Breast epithelium (tissue), 4 donors: ENCODE data around the gene NAGA. TPM values are rescaled to one million over a fixed set of nuclear protein-coding genes. Genes with fewer than 3 reads are reported as not detected.

Experiments
- DNase-seq, 2 donors: peaks; one replicate each; pipeline ENCODE4 v3.0.0-alpha.2; 2019; ENCODE audit warnings: low spot score in 2 of 2
- H3K27ac ChIP-seq, 2 donors: fragments of 200-600 bp; sonication (generic) in 1 of 2; one replicate each; pipeline ENCODE4 v1.5.1; 2016 to 2019; ENCODE audit warnings: mild to moderate bottlenecking in 1 of 2
- H3K27me3 ChIP-seq, 2 donors: fragments of 200-600 bp; sonication (generic) in 1 of 2; one replicate each; pipeline versions ENCODE4 v1.5.1 to v1.6.0; 2017 to 2019; ENCODE audit warnings: control low read depth in 1 of 2, mild to moderate bottlenecking in 1 of 2
- H3K36me3 ChIP-seq: fragments of 200-600 bp; one replicate; pipeline ENCODE4 v1.5.1; 2019
- H3K4me1 ChIP-seq, 2 donors: fragments of 200-600 bp; sonication (generic); one replicate each; pipeline ENCODE4 v1.5.1; 2016 to 2019; ENCODE audit warnings: control low read depth in 1 of 2
- H3K4me3 ChIP-seq, 3 donors: fragments of 200-600 bp; sonication (generic); 1 replicate in 2 of 3; 2 replicates in 1 of 3; pipeline ENCODE4 v1.5.1; 2016 to 2019; ENCODE audit warnings: mild to moderate bottlenecking in 3 of 3, moderate library complexity in 2 of 3
- H3K9me3 ChIP-seq, 2 donors: fragments of 200-600 bp; sonication (generic) in 1 of 2; one replicate each; pipeline ENCODE4 v1.5.1; 2016 to 2019; ENCODE audit warnings: control low read depth in 1 of 2
- POLR2A ChIP-seq: fragments of 450-650 bp; IDR thresholded peaks from one replicate; pipeline ENCODE4 v1.6.1; 2016; ENCODE audit warnings: antibody characterized with exemption, mild to moderate bottlenecking, moderate library complexity
- POLR2AphosphoS5 ChIP-seq, 3 donors: sonication (generic); formaldehyde crosslinking; IDR thresholded peaks; one replicate each; pipeline ENCODE4 v1.6.1; 2017; ENCODE audit warnings: antibody characterized with exemption in 3 of 3
- intact Hi-C: fragments of 100-400 bp; cut with DNase I; formaldehyde crosslinking; loops from one replicate; pipeline ENCODE4 v1.15.1; 2023; ENCODE audit warnings: low total_unique reads
- total RNA-seq, 3 donors: library from RNA; depleted of rRNA; stranded (reverse); fragments of >200 nt; gene quantifications; one replicate each; pipeline ENCODE4 v1.1.0, GENCODE V29; 2016
- TF ChIP-seq, protein P1 (sequence below), 3 donors: fragments of 450-650 bp; IDR thresholded peaks; one replicate each; pipeline ENCODE4 v1.5.1; 2016 to 2017; ENCODE audit warnings: antibody characterized with exemption in 3 of 3, mild to moderate bottlenecking in 3 of 3, moderate library complexity in 3 of 3

Gene NAGA
- total RNA-seq, 3 donors from 2014 or later = 22.9 to 38.9 (median 27.2) TPM

DNA sequence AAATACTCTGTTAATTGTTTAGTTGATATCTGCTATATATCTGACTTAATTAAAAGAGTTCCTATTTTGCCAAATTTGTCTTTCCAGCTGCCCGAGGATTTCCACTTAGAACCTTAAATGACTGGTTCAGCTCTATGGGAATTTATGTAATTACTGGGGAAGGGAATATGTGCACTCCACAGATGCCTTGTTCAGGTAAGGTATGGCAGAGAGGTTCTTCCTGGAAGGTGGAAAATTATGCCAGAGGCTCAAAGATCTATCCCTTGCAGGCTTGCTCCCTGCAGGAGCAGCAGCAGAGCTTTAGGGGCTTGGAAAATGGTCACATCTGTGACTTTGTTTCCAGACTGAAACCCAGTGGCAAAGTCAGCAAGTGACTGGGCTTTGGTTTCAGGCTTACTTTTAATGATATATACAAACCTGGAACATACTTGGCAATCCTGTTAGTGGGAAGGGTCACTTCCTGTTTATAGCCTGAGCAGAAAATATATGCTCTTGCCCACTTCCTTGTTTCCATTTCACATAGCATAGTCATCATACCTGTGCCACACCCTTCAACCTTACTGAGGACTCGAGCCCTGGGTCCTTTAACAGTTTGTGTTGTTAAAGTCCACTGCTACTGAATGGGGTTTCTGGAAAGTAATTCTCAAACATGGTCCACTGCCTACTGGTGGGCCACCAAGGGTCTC is 48.3 kb downstream of the NAGA start:
- TF ChIP-seq, protein P1, sequence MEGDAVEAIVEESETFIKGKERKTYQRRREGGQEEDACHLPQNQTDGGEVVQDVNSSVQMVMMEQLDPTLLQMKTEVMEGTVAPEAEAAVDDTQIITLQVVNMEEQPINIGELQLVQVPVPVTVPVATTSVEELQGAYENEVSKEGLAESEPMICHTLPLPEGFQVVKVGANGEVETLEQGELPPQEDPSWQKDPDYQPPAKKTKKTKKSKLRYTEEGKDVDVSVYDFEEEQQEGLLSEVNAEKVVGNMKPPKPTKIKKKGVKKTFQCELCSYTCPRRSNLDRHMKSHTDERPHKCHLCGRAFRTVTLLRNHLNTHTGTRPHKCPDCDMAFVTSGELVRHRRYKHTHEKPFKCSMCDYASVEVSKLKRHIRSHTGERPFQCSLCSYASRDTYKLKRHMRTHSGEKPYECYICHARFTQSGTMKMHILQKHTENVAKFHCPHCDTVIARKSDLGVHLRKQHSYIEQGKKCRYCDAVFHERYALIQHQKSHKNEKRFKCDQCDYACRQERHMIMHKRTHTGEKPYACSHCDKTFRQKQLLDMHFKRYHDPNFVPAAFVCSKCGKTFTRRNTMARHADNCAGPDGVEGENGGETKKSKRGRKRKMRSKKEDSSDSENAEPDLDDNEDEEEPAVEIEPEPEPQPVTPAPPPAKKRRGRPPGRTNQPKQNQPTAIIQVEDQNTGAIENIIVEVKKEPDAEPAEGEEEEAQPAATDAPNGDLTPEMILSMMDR (IDR thresholded peaks at IDR 0.05) = no peak
- no peak for TF ChIP-seq POLR2A
- no peak for TF ChIP-seq POLR2AphosphoS5 (IDR thresholded peaks at IDR 0.05)
- no peaks in the 10 kb centered on the region for H3K4me1 ChIP-seq
- no peaks in the 10 kb centered on the region for H3K9me3 ChIP-seq
- intact Hi-C loops = no loop called here
- H3K27me3 ChIP-seq = no peaks in the 10 kb centered on the region
- H3K4me3 ChIP-seq = no peak overlapping the region
- H3K36me3 ChIP-seq = no peaks in the 10 kb centered on the region
- DNase-seq = no peak
- H3K27ac ChIP-seq = no peak overlapping the region

DNA sequence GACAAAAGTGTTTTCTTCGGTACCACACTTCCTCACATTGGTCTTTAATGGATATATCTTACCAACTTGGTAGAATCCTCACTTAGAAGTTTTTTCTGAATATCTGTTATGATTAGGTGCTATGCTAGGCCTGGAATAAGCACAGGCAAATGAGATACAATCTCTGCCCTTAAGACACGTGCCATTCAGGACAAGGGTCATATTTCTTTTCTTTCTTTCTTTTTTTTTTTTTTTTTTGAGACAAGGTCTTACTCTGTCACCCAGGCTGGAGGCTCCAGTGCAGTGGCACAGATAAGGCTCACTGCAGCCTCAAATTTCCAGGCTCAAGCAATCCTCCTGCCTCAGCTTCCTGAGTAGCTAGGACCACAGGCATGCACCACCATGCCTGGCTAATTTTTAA is 49.0 kb downstream of the NAGA start:
- Histone ChIP-seq H3K36me3 (no peaks in the 10 kb centered on the region), H3K4me1 (no peaks in the 10 kb centered on the region), H3K4me3 (no peak overlapping the region), H3K27me3 (no peaks in the 10 kb centered on the region), H3K9me3 (no peaks in the 10 kb centered on the region), H3K27ac (no peak overlapping the region)
- TF ChIP-seq, protein P1 (IDR thresholded peaks at IDR 0.05) = no peak
- TF ChIP-seq POLR2AphosphoS5 (IDR thresholded peaks at IDR 0.05) = no peak
- no peak for TF ChIP-seq POLR2A
- intact Hi-C loops = no loop called here
- DNase-seq = no peak

DNA sequence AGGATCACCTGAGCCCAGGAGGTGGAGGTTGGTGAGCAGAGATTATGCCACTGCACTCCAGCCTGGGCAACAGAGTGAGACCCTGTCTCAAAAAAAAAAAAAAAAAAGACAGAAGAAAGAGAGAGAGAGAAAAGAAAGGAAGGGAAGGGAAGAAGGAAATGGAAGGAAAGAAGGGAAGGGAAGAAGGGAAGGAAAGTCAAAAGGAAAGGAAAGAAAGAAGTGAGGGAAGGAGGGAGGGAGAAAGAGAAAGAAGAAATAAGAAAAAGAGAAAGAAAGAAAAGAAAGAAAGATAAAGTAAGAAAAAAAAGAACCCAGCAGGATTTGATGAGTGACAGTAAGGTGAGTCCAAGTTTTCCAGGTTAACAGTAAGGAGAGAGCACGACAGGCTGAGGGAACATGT is 52.4 kb downstream of the NAGA start:
- DNase-seq = no peak
- H3K9me3 ChIP-seq = no peaks in the 10 kb centered on the region
- no peaks in the 10 kb centered on the region for H3K27me3 ChIP-seq
- H3K36me3 ChIP-seq = no peaks in the 10 kb centered on the region
- H3K4me3 ChIP-seq = no peak overlapping the region
- TF ChIP-seq, protein P1 (IDR thresholded peaks at IDR 0.05) = no peak
- TF ChIP-seq POLR2A (no peak), POLR2AphosphoS5 (IDR thresholded peaks at IDR 0.05) (no peak)
- intact Hi-C loops = no loop called here
- no peak overlapping the region for H3K27ac ChIP-seq
- no peaks in the 10 kb centered on the region for H3K4me1 ChIP-seq

DNA sequence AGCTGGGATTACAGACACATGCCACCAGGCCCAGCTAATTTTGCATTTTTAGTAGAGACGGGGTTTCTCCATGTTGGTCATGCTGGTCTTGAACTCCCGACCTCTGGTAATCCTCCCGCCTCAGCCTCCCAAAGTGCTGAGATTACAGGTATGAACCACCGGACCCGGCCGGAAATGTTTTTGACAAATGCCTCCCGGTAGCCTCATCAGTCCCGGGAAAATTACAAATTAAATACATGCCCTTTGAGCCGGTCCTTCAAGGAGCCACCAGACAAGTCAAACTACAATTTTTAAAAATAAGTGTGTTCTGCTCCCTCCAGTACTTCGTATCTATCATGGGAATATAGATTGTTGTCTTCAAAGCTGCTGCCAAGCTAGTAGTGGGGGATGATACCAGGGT is 54.5 kb downstream of the NAGA start:
- TF ChIP-seq, protein P1 (IDR thresholded peaks at IDR 0.05) = no peak
- no peak for TF ChIP-seq POLR2AphosphoS5 (IDR thresholded peaks at IDR 0.05)
- TF ChIP-seq POLR2A = no peak
- H3K27me3 ChIP-seq = no peaks in the 10 kb centered on the region
- no peaks in the 10 kb centered on the region for H3K4me1 ChIP-seq
- H3K9me3 ChIP-seq = peaks cover 7 to 8% of the 10 kb centered on the region in 2 donors
- H3K4me3 ChIP-seq = no peak overlapping the region
- H3K36me3 ChIP-seq = no peaks in the 10 kb centered on the region
- no peak for DNase-seq
- intact Hi-C loops = no loop called here
- no peak overlapping the region for H3K27ac ChIP-seq

DNA sequence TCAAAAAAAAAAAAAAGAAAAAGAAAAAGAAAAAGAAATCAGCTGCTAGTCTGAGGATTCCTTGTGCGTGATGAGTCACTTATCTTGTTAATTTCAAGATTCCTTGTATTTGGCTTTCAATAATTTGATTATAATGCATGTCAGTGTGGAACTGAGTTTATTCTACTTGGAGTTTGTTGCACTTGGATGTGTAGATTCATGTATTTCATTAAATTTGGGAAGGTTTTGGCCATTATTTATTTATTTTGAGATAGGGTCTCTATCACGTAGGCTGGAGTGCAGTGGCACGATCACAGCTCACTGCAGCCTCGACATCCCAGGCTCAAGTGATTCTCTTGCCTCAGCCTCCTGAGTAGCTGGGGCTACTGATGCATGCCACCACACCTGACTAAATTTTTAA is 57.2 kb downstream of the NAGA start:
- Histone ChIP-seq H3K27ac (no peak overlapping the region), H3K4me1 (no peaks in the 10 kb centered on the region), H3K4me3 (no peak overlapping the region), H3K36me3 (no peaks in the 10 kb centered on the region), H3K9me3 (peaks cover 19 to 24% of the 10 kb centered on the region in 2 donors), H3K27me3 (no peaks in the 10 kb centered on the region)
- TF ChIP-seq POLR2A (no peak), POLR2AphosphoS5 (IDR thresholded peaks at IDR 0.05) (no peak)
- TF ChIP-seq, protein P1 (IDR thresholded peaks at IDR 0.05) = no peak
- intact Hi-C loops = no loop called here
- no peak for DNase-seq
